ENCODE measurements around the gene MRTFB. TPM values are rescaled to one million over a fixed set of nuclear protein-coding genes. Genes with fewer than 3 reads are reported as not detected.

The MRTFB gene
- total and polyA plus RNA-seq, 3 donors from 2014 or later, result 41.4 to 140 (median 91.4) TPM

GRCh38 chr16:14092561-14092960, 21.4 kb downstream of the MRTFB start:
- Histone ChIP-seq H3K4me3 (no peak overlapping the region), H3K27ac (no peak overlapping the region), H3K27me3 (no peaks in the 10 kb centered on the region), H3K36me3 (ENCODE audit: low read depth, missing control alignments) (no peaks in the 10 kb centered on the region), H3K4me1 (peaks cover 6% of the 10 kb centered on the region), H3K9me3 (no peaks in the 10 kb centered on the region)
- TF ChIP-seq, protein P1, sequence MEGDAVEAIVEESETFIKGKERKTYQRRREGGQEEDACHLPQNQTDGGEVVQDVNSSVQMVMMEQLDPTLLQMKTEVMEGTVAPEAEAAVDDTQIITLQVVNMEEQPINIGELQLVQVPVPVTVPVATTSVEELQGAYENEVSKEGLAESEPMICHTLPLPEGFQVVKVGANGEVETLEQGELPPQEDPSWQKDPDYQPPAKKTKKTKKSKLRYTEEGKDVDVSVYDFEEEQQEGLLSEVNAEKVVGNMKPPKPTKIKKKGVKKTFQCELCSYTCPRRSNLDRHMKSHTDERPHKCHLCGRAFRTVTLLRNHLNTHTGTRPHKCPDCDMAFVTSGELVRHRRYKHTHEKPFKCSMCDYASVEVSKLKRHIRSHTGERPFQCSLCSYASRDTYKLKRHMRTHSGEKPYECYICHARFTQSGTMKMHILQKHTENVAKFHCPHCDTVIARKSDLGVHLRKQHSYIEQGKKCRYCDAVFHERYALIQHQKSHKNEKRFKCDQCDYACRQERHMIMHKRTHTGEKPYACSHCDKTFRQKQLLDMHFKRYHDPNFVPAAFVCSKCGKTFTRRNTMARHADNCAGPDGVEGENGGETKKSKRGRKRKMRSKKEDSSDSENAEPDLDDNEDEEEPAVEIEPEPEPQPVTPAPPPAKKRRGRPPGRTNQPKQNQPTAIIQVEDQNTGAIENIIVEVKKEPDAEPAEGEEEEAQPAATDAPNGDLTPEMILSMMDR (IDR thresholded peaks at IDR 0.05), result no peak
- no peak for TF ChIP-seq POLR2A (IDR thresholded peaks at IDR 0.05)
- no peak for DNase-seq
- intact Hi-C loops (cut with DNase I; ENCODE audit: low total_unique reads), result no loop called here

DNA sequence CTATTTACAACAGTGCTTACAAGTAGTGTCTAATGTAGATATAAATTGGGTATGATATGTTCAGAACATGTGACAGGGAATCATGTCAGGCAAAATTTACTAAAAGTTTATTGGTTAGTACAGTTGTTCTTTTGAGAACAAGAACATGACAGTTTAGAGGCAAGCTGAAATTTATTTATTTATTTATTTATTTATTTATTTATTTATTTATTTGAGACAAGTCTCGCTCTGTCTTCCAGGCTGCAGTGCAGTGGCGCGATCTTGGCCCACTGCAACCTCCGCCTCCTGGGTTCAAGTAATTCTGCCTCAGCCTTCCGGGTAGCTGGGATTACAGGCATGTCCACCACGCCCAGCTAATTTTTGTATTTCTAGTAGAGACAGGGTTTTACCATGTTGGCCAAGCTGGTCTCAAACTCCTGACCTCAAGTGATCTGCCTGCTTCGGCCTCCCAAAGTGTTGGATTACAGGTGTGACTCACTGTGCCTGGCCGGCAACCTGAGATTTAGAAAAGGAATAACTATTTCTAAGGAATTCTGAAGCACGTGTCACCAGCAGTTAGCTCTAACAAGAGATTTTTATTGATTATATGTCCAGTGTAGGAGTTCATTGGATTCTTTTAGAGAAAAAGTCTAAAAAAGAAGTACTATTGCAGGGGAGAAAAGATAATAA, 24.9 kb downstream of the MRTFB start:
- peaks cover 6% of the 10 kb centered on the region for H3K4me1 ChIP-seq
- no peaks in the 10 kb centered on the region for H3K36me3 ChIP-seq (ENCODE audit: low read depth, missing control alignments)
- DNase-seq, result no peak
- TF ChIP-seq POLR2A (IDR thresholded peaks at IDR 0.05), result no peak
- H3K9me3 ChIP-seq, result no peaks in the 10 kb centered on the region
- WGBS, 2 donors, result 93 to 97% methylated on average over 9 of the region's 9 CpGs
- H3K4me3 ChIP-seq, result no peak overlapping the region
- intact Hi-C loops (cut with DNase I; ENCODE audit: low total_unique reads), result no loop called here
- no peaks in the 10 kb centered on the region for H3K27me3 ChIP-seq
- H3K27ac ChIP-seq, result no peak overlapping the region

GRCh38 chr16:14097182-14097959, 26.3 kb downstream of the MRTFB start:
- Histone ChIP-seq H3K36me3 (ENCODE audit: low read depth, missing control alignments) (no peaks in the 10 kb centered on the region), H3K27me3 (no peaks in the 10 kb centered on the region), H3K4me1 (peaks cover 7% of the 10 kb centered on the region), H3K27ac (no peak overlapping the region), H3K9me3 (no peaks in the 10 kb centered on the region), H3K4me3 (no peak overlapping the region)
- WGBS, 2 donors, result 81 to 87% methylated on average over 4 of the region's 4 CpGs
- DNase-seq, result no peak
- TF ChIP-seq, protein P1 (IDR thresholded peaks at IDR 0.05), result no peak
- no peak for TF ChIP-seq POLR2A (IDR thresholded peaks at IDR 0.05)
- intact Hi-C loops (cut with DNase I; ENCODE audit: low total_unique reads), result no loop called here

- no peaks in the 10 kb centered on the region for H3K36me3 ChIP-seq (ENCODE audit: low read depth, missing control alignments)
- no peak for DNase-seq
- H3K27ac ChIP-seq, result no peak overlapping the region
- WGBS, 2 donors, result 85 to 91% methylated on average over 2 of the region's 2 CpGs
- TF ChIP-seq, protein P1 (IDR thresholded peaks at IDR 0.05), result no peak
- no peak for TF ChIP-seq POLR2A (IDR thresholded peaks at IDR 0.05)
- H3K4me1 ChIP-seq, result peaks cover 10% of the 10 kb centered on the region
- intact Hi-C loops (cut with DNase I; ENCODE audit: low total_unique reads), result no loop called here
- no peak overlapping the region for H3K4me3 ChIP-seq
- H3K9me3 ChIP-seq, result no peaks in the 10 kb centered on the region
- no peaks in the 10 kb centered on the region for H3K27me3 ChIP-seq
Observed at GRCh38 chr16:14098081-14098480, 27.0 kb downstream of the MRTFB start.

GRCh38 chr16:14100825-14101224, 29.7 kb downstream of the MRTFB start:
- WGBS, 2 donors, result 91 to 92% methylated on average over 2 of the region's 2 CpGs
- H3K9me3 ChIP-seq, result no peaks in the 10 kb centered on the region
- H3K4me1 ChIP-seq, result peaks cover 5% of the 10 kb centered on the region
- H3K27ac ChIP-seq, result no peak overlapping the region
- H3K27me3 ChIP-seq, result no peaks in the 10 kb centered on the region
- no peaks in the 10 kb centered on the region for H3K36me3 ChIP-seq (ENCODE audit: low read depth, missing control alignments)
- no peak overlapping the region for H3K4me3 ChIP-seq
- intact Hi-C loops (cut with DNase I; ENCODE audit: low total_unique reads), result no loop called here
- no peak for DNase-seq
- no peak for TF ChIP-seq POLR2A (IDR thresholded peaks at IDR 0.05)
- TF ChIP-seq, protein P1 (IDR thresholded peaks at IDR 0.05), result no peak

All from testis (tissue), 3 donors.